ENCODE data around the gene UBN1.

UBN1 gene

GRCh38 chr16:4904942-4905615, 57.8 kb downstream of the UBN1 start:
- no peaks in the 10 kb centered on the region for H3K36me3 Mint-ChIP-seq (ENCODE audit: low read depth)
- H3K27ac Mint-ChIP-seq, result no peak overlapping the region
- H3K27me3 Mint-ChIP-seq (ENCODE audit: low read depth), result peaks cover 6% of the 10 kb centered on the region
- H3K9me3 Mint-ChIP-seq, result no peaks in the 10 kb centered on the region
- no peak for DNase-seq (ENCODE audit: low spot score)
- no peaks in the 10 kb centered on the region for H3K4me1 Mint-ChIP-seq (ENCODE audit: low read depth)
- no peak overlapping the region for H3K4me3 Mint-ChIP-seq

- peaks cover 6% of the 10 kb centered on the region for H3K27me3 Mint-ChIP-seq (ENCODE audit: low read depth)
- no peak overlapping the region for H3K4me3 Mint-ChIP-seq
- DNase-seq (ENCODE audit: low spot score), result no peak
- no peaks in the 10 kb centered on the region for H3K36me3 Mint-ChIP-seq (ENCODE audit: low read depth)
- no peaks in the 10 kb centered on the region for H3K4me1 Mint-ChIP-seq (ENCODE audit: low read depth)
- H3K9me3 Mint-ChIP-seq, result no peaks in the 10 kb centered on the region
- no peak overlapping the region for H3K27ac Mint-ChIP-seq
These were observed 61.6 kb downstream of the UBN1 start for GRCh38 chr16:4908854-4909401.

GRCh38 chr16:4909825-4910224, 62.5 kb downstream of the UBN1 start:
- Mint-ChIP-seq H3K4me1 (ENCODE audit: low read depth) (no peaks in the 10 kb centered on the region), H3K36me3 (ENCODE audit: low read depth) (no peaks in the 10 kb centered on the region), H3K27ac (no peak overlapping the region), H3K4me3 (no peak overlapping the region), H3K9me3 (no peaks in the 10 kb centered on the region), H3K27me3 (ENCODE audit: low read depth) (peaks cover 6% of the 10 kb centered on the region)
- no peak for DNase-seq (ENCODE audit: low spot score)

- Mint-ChIP-seq H3K27ac (no peak overlapping the region), H3K27me3 (ENCODE audit: low read depth) (peaks cover 6% of the 10 kb centered on the region), H3K4me3 (no peak overlapping the region), H3K36me3 (ENCODE audit: low read depth) (no peaks in the 10 kb centered on the region), H3K9me3 (no peaks in the 10 kb centered on the region), H3K4me1 (ENCODE audit: low read depth) (no peaks in the 10 kb centered on the region)
- DNase-seq (ENCODE audit: low spot score), result no peak
These were observed 63.5 kb downstream of the UBN1 start for GRCh38 chr16:4910828-4911227.

- no peaks in the 10 kb centered on the region for H3K4me1 Mint-ChIP-seq (ENCODE audit: low read depth)
- no peak for DNase-seq (ENCODE audit: low spot score)
- H3K4me3 Mint-ChIP-seq, result no peak overlapping the region
- no peak overlapping the region for H3K27ac Mint-ChIP-seq
- no peaks in the 10 kb centered on the region for H3K36me3 Mint-ChIP-seq (ENCODE audit: low read depth)
- H3K9me3 Mint-ChIP-seq, result no peaks in the 10 kb centered on the region
- H3K27me3 Mint-ChIP-seq (ENCODE audit: low read depth), result peaks cover 3% of the 10 kb centered on the region
These were observed 64.7 kb downstream of the UBN1 start for GRCh38 chr16:4911970-4912386.

- Mint-ChIP-seq H3K4me1 (ENCODE audit: low read depth) (no peaks in the 10 kb centered on the region), H3K27ac (no peak overlapping the region), H3K36me3 (ENCODE audit: low read depth) (no peaks in the 10 kb centered on the region), H3K4me3 (no peak overlapping the region), H3K27me3 (ENCODE audit: low read depth) (no peaks in the 10 kb centered on the region), H3K9me3 (no peaks in the 10 kb centered on the region)
- no peak for DNase-seq (ENCODE audit: low spot score)
These were observed 66.0 kb downstream of the UBN1 start for GRCh38 chr16:4913130-4913773.

GRCh38 chr16:4913774-4914525, 66.7 kb downstream of the UBN1 start:
- H3K4me1 Mint-ChIP-seq (ENCODE audit: low read depth), result no peaks in the 10 kb centered on the region
- no peak overlapping the region for H3K4me3 Mint-ChIP-seq
- H3K36me3 Mint-ChIP-seq (ENCODE audit: low read depth), result no peaks in the 10 kb centered on the region
- no peak overlapping the region for H3K27ac Mint-ChIP-seq
- no peaks in the 10 kb centered on the region for H3K27me3 Mint-ChIP-seq (ENCODE audit: low read depth)
- no peaks in the 10 kb centered on the region for H3K9me3 Mint-ChIP-seq
- DNase-seq (ENCODE audit: low spot score), result no peak

- H3K27ac Mint-ChIP-seq, result no peak overlapping the region
- H3K4me3 Mint-ChIP-seq, result no peak overlapping the region
These were observed 67.4 kb downstream of the UBN1 start for GRCh38 chr16:4914528-4915225.

GRCh38 chr16:4915226-4915761, 68.0 kb downstream of the UBN1 start:
- DNase-seq (ENCODE audit: low spot score), result no peak
- no peak overlapping the region for H3K4me3 Mint-ChIP-seq
- no peaks in the 10 kb centered on the region for H3K9me3 Mint-ChIP-seq
- H3K27me3 Mint-ChIP-seq (ENCODE audit: low read depth), result no peaks in the 10 kb centered on the region
- H3K4me1 Mint-ChIP-seq (ENCODE audit: low read depth), result no peaks in the 10 kb centered on the region
- H3K27ac Mint-ChIP-seq, result no peak overlapping the region
- no peaks in the 10 kb centered on the region for H3K36me3 Mint-ChIP-seq (ENCODE audit: low read depth)

More at GRCh38 chr16:4914528-4915225, 67.4 kb downstream of the UBN1 start:
- Mint-ChIP-seq H3K27me3 (ENCODE audit: low read depth) (no peaks in the 10 kb centered on the region), H3K36me3 (ENCODE audit: low read depth) (no peaks in the 10 kb centered on the region), H3K9me3 (no peaks in the 10 kb centered on the region), H3K4me1 (ENCODE audit: low read depth) (no peaks in the 10 kb centered on the region)
- no peak for DNase-seq (ENCODE audit: low spot score)

GRCh38 chr16:4917117-4917516, 69.8 kb downstream of the UBN1 start:
- no peak overlapping the region for H3K4me3 Mint-ChIP-seq
- H3K27ac Mint-ChIP-seq, result no peak overlapping the region
- H3K36me3 Mint-ChIP-seq (ENCODE audit: low read depth), result no peaks in the 10 kb centered on the region
- DNase-seq (ENCODE audit: low spot score), result no peak
- H3K27me3 Mint-ChIP-seq (ENCODE audit: low read depth), result no peaks in the 10 kb centered on the region
- H3K4me1 Mint-ChIP-seq (ENCODE audit: low read depth), result no peaks in the 10 kb centered on the region
- no peaks in the 10 kb centered on the region for H3K9me3 Mint-ChIP-seq

GRCh38 chr16:4918781-4919251, 71.5 kb downstream of the UBN1 start:
- H3K27ac Mint-ChIP-seq, result no peak overlapping the region
- no peaks in the 10 kb centered on the region for H3K27me3 Mint-ChIP-seq (ENCODE audit: low read depth)
- no peak for DNase-seq (ENCODE audit: low spot score)
- no peaks in the 10 kb centered on the region for H3K9me3 Mint-ChIP-seq
- no peaks in the 10 kb centered on the region for H3K36me3 Mint-ChIP-seq (ENCODE audit: low read depth)
- no peak overlapping the region for H3K4me3 Mint-ChIP-seq
- no peaks in the 10 kb centered on the region for H3K4me1 Mint-ChIP-seq (ENCODE audit: low read depth)

GRCh38 chr16:4920826-4921225, 73.5 kb downstream of the UBN1 start:
- Mint-ChIP-seq H3K9me3 (peaks cover 3% of the 10 kb centered on the region), H3K27ac (no peak overlapping the region), H3K27me3 (ENCODE audit: low read depth) (no peaks in the 10 kb centered on the region), H3K4me3 (no peak overlapping the region), H3K4me1 (ENCODE audit: low read depth) (no peaks in the 10 kb centered on the region), H3K36me3 (ENCODE audit: low read depth) (no peaks in the 10 kb centered on the region)
- DNase-seq (ENCODE audit: low spot score), result no peak

- DNase-seq (ENCODE audit: low spot score), result no peak
- Mint-ChIP-seq H3K27ac (no peak overlapping the region), H3K9me3 (peaks cover 18% of the 10 kb centered on the region), H3K4me1 (ENCODE audit: low read depth) (no peaks in the 10 kb centered on the region), H3K4me3 (no peak overlapping the region), H3K27me3 (ENCODE audit: low read depth) (no peaks in the 10 kb centered on the region), H3K36me3 (ENCODE audit: low read depth) (no peaks in the 10 kb centered on the region)
These were observed 75.6 kb downstream of the UBN1 start for GRCh38 chr16:4922721-4923342.

Measured in T-helper 2 cell treated with Interferon-gamma antibody and Interleukin-4, amounts not matched to agents 5 μg/mL and 100 μg/mL, for 36 hours (primary cell).